DMS153 treated with DMSO at 0.1 percent for 48 hours (cell line): ENCODE results near the gene GABRB2.

Experiments used
- DNase-seq: peaks from one replicate; lab custom pipeline; 2025; ENCODE audit not compliant: unreplicated experiment; lab: John Stamatoyannopoulos, UW

Gene GABRB2

GRCh38 chr5:161471211-161471950 is 75.1 kb downstream of the GABRB2 start:
- DNase-seq: no peak

GRCh38 chr5:161467703-161468102 is 78.8 kb downstream of the GABRB2 start:
- DNase-seq: no peak

GRCh38 chr5:161460741-161461140 is 85.8 kb downstream of the GABRB2 start:
- no peak for DNase-seq

GRCh38 chr5:161446655-161447054 is 99.9 kb downstream of the GABRB2 start:
- DNase-seq: no peak

- no peak for DNase-seq
Measured at GRCh38 chr5:161442471-161442870, 104.1 kb downstream of the GABRB2 start.

- DNase-seq: no peak
Measured at GRCh38 chr5:161432798-161433197, 113.7 kb downstream of the GABRB2 start.

GRCh38 chr5:161431963-161432362 is 114.6 kb downstream of the GABRB2 start:
- no peak for DNase-seq

- DNase-seq: no peak
Measured at GRCh38 chr5:161421067-161421466, 125.5 kb downstream of the GABRB2 start.

- no peak for DNase-seq
Measured at GRCh38 chr5:161420521-161420920, 126.0 kb downstream of the GABRB2 start.

GRCh38 chr5:161414896-161415295 is 131.6 kb downstream of the GABRB2 start:
- DNase-seq: no peak

GRCh38 chr5:161414037-161414436 is 132.5 kb downstream of the GABRB2 start:
- DNase-seq: no peak

GRCh38 chr5:161412792-161413191 is 133.7 kb downstream of the GABRB2 start:
- no peak for DNase-seq

- no peak for DNase-seq
Measured at GRCh38 chr5:161411156-161411555, 135.4 kb downstream of the GABRB2 start.

GRCh38 chr5:161410640-161411039 is 135.9 kb downstream of the GABRB2 start:
- DNase-seq: no peak

- DNase-seq: no peak
Measured at GRCh38 chr5:161409471-161409870, 137.1 kb downstream of the GABRB2 start.

GRCh38 chr5:161406880-161407279 is 139.6 kb downstream of the GABRB2 start:
- no peak for DNase-seq

- no peak for DNase-seq
Measured at GRCh38 chr5:161403996-161404395, 142.5 kb downstream of the GABRB2 start.

GRCh38 chr5:161403121-161403520 is 143.4 kb downstream of the GABRB2 start:
- no peak for DNase-seq

- no peak for DNase-seq
Measured at GRCh38 chr5:161400583-161400982, 145.9 kb downstream of the GABRB2 start.

GRCh38 chr5:161399996-161400562 is 146.4 kb downstream of the GABRB2 start:
- no peak for DNase-seq

GRCh38 chr5:161397448-161397847 is 149.1 kb downstream of the GABRB2 start:
- DNase-seq: no peak

- DNase-seq: no peak
Measured at GRCh38 chr5:161396171-161396570, 150.4 kb downstream of the GABRB2 start.

GRCh38 chr5:161391724-161392123 is 154.8 kb downstream of the GABRB2 start:
- DNase-seq: no peak
